GM19397 (cell line): ENCODE measurements around the gene LRCH3.
"Not testable (repeated sequence)": the region's sequence is repeated elsewhere in the genome, so short reads cannot be mapped to it uniquely, and the experiment has no call there.

ENCODE experiments used
- ATAC-seq: cut with Tn5 transposase; IDR thresholded peaks from one replicate; pipeline ENCODE4 v1.9.1; 2021; ENCODE audit warnings: mild to moderate bottlenecking, moderate library complexity; ENCODE audit not compliant: unreplicated experiment

The LRCH3 gene

DNA sequence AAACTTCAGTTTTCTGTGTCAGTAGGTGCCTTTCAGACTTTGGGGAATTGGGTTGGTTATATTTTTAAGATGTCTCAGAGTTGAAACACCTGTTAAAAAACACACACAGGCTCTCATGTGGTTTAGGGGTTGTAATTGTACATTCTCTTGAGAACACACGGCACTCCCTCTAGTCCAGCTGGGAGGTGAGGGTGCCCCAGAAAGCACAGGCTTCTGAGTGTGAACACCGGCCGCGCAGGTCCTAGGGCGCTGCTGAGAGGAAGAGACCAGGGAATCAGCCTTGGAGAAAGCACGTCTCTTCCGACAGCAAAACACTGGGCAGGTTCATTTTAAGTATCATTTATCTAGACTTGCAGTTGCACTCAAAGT, 90.9 kb downstream of the LRCH3 start:
- no peak for ATAC-seq

DNA sequence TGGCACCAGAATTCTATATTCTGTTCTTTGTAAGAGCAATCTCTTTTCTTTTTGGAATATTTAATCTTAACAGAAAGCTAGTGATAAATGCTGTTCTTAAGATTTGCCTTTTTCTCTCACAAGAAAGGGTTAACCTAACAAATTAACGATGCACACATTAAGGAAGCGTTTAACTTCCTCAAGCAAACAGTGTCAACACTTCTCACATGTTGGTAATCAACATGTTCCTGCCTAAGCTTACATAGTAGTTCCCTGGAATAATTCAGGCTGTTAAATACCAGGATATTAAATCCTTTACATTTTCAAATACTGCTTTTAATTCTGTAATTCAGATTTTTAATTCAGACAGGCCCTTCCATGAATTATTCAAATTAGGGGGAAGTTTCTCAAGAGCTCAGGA, 91.5 kb downstream of the LRCH3 start:
- no peak for ATAC-seq

DNA sequence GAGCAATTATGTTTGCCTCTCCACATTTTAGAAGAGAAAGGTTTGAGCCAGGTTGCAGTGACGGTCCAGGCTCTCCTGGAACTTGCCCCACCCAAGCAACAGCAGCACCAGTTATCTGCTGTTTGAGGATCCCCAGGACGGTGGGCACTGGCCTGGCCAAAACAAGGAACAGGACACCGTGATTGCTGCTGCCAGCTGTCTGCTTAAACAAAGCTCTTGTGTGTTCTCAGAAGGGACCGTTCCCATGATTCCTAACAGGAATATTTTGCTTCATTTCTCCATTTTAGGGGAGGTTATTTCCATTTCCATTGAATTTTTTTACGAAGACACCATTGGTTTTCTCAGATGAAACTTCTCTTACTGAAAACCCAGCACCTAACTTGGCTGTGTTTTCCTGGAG, 92.5 kb downstream of the LRCH3 start:
- no peak for ATAC-seq

DNA sequence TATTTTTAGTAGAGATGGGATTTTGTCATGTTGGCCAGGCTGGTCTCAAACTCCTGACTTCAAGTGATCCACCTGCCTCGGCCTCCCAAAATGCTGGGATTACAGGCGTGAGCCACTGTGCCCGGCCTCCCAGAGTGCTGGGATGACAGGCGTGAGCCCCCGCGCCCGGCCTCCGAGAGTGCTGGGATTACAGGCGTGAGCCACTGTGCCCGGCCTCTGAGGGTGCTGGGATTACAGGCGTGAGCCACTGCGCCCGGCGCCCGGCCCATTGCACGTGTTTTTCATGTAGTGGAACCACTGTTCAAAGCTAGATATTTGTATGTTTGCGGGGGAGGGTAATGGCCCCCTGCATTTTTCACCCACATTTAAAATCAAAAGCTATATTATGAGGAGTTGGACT, 93.3 kb downstream of the LRCH3 start:
- ATAC-seq = not testable (repeated sequence)

DNA sequence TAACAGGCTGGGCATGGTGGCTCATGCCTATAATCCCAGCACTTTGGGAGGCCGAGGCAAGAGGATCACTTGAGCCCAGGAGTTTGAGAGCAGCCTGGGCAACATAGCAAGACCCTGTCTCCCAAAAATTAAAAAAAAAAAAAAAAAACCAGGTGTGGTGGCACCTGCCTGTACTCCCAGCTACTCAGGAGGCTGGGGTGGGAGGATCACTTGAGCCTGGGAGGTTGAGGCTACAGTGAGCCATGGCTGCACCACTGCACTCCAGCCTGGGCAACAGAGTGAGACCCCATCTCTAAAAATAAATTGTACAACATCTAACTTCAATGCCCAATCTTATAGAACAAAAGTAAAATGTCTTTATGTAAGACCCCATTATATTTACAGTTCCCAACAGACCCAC, 95.0 kb downstream of the LRCH3 start:
- ATAC-seq = not testable (repeated sequence)

DNA sequence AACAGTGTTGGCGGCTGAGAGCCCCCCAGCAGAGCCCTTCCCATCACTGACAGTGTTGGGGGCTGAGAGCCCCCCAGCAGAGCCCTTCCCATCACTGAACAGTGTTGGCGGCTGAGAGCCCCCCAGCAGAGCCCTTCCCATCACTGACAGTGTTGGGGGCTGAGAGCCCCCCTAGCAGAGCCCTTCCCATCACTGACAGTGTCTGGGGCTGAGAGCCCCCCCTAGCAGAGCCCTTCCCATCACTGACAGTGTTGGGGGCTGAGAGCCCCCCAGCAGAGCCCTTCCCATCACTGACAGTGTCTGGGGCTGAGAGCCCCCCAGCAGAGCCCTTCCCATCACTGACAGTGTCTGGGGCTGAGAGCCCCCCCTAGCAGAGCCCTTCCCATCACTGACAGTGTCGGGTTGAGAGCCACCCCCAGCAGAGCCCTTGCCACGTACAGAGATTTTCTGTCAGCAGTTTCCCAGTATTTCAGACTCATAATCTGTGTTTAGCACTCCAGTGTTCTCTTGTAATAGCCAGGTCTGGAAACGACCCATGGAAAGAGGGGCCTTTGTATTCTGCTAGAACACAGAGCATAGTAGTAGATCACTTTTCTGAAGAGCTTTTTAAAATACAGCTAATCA, 96.5 kb downstream of the LRCH3 start:
- ATAC-seq = not testable (repeated sequence)

DNA sequence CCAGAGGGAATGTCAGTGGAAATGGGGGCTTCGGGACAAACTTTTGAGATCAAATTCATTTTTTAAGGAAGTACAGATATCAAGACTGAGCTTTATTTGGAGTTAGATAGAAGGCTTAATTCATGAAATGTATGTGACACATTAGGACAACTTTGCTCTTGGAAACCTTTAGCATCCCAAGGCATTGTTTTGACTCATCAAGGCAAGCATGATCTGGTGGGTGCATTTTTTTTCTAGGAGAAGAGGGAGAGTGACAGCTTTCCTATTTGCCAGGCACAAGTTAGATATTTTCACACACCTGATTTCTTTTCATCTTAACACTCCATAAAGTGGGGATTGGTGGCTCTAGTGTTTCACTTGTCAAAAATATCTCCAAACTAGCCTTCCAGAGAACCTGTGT, 97.5 kb downstream of the LRCH3 start:
- ATAC-seq = no peak

DNA sequence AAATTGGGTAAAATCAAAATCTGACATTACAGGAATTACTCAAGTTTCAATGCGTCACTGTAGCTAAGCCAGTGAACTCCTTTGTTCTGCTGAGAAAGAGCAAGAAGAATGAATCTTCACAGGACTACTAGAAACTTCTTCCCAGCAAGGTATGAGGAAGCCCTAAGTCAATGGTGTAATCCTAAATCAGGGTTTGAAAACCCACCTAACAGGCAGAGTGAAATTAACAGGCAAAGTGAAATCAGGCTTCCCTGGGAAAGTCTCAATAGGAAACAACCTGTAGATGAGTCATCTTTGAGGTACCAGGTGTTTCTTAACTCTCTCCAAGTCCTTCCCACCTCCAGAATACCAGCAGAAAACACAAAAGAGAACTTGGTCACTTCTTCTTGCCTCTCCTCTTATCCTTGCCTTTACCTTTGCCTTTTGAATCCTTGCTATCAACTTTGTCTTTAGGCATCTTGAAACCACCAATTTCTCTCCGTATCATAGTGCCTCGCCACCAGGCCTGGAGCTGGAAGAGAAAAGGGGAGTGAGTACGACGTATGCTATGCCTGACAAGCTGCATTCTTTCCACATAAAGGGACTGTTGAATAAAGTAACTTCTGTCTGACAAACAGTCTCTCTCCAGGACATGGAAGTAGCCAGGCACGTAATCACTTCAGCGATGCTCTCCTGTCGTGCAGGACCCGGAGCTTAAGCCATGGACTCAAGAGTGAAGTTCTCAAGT, 98.3 kb downstream of the LRCH3 start:
- no peak for ATAC-seq

DNA sequence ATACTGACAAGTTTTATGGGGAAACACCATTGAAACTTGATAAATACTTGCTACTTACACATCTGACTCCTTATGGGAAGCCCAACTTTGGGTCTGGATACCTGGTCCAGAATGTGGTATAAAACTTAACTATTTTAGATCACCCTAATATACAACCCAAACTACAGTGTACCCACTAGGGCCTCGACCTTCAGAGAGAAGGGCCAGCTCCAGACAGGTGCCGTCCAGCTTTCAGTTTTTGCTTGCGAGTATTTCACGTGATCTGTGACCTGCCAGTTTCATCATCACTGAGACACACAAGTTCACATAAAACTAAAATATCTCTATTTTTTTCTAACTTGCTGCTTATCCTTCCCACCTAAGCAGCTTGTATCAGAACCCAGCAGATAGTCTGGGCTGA, 99.6 kb downstream of the LRCH3 start:
- no peak for ATAC-seq

DNA sequence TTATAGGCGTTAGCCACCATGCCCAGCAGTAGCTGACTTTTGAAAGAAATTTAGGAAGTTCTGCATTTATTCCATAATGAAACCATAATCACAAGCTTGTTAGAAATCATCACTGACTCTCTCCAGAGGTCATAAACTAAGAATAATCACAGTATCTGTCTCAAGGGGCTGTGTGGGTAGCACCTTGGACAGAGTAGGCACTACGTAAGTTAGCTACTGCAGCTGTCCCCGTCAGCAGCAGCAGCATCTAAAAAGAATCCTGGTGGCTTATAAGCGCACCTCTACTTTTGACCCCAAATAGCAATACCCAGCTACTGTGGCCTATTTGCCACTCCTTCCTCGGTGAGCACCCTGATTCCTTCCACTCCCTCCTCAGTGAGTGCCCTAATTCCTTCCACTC, 101.1 kb downstream of the LRCH3 start:
- no peak for ATAC-seq

DNA sequence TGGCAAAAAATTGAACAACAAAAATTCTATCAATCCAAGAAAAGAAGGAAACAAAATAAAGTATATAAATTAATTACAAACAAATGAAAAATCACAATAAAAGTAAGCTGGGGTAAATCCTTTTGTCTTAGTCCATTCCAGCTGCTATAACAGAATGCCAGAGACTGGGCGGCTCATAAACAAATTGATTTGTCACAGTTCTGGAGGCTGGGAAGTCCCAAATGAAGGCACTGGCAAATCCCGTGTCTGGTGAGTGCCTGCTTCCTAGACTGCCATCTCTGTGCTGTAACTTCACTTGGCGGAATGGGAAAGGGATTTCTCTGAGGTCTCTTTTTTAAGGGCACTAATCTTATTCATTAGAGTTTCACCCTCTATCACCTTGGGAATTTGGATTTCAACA, 105.4 kb downstream of the LRCH3 start:
- ATAC-seq = no peak

DNA sequence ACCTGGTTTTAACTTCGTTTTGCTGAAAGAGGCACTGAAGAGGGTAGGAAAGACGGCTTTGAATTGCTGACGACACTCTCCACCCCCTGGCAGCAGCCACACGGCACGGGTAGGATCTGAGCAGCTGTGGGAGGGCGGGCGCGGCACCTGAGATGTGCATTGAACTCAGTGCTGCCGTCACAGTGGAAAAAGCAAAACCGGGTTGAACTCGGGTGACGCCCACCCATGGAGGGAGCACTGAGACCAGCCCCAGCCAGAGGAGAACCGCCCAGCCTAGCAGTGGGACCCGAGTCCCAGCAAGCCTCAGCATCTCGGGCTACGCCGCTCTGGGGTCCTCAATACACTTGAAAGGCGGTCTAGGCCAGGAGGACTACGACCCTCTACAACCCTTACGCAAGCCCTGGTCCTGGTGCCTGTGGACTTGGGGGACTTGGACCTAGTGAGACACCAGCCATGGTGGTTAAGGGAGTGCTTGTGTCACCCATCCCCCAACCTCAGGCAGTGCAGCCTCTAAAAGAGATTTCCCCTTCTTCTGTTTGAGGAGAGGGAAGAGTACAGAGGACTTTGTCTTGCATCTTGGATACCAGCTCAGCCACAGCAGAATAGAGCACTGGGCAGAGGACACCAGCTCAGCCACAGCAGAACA, 108.9 kb downstream of the LRCH3 start:
- ATAC-seq = no peak

DNA sequence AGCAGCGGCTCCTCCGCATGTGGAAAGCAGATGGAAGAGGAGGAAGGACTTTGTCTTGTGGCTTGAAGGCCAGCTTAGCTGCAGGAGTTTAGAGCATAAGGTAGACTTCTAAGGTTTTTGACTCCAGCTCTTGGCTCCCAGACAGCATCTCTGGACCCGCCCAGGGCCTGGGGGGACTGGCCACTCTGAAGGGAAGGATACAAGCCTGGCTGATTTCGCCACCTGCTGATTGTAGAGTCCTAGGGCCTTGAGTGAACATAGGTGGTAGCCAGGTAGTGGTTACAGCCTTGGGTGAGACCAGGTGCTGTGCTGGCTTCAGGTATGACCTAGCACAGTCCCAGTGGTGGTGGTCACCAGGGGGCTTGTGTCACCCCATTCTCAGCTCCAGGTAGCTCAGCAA, 110.6 kb downstream of the LRCH3 start:
- no peak for ATAC-seq

DNA sequence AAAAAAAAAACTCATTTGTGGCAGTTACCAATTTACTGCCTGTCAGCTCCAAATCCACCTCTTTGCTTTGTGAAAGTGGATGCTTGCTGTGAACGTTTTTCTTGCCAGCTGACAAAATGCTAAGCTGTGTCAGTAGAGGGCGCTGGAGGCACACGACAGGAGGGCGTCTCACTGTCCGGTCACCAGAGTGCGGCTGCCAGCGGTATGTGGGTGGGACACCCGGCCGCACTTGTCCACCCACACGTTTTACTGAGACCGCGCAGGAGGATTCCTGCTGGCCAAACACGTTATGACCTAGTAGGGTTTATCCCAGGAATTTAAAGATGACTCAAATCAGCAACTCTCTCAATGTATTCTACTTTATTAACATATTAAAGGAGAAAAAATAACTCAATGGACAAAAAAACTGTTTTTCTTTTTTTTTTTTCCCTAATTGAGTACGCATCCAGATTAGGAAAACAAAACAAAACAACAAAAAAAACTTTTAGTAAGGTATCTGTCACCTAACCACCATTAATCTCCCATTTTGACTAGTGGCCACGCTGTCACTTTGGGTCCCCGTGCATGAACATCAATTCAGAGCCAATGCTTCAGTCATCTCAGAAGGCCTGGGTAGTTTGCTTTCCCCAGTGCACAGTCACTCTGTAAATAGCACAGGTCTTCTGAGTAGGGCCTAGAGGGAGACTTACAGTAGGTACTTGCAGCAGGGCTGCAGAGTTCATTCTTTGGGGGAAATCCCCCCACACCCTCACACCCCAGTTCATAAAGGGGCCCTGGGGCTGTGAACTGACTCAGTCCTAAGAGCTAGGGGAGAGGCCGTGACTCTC, 115.2 kb downstream of the LRCH3 start:
- ATAC-seq = peak; percentile 74

DNA sequence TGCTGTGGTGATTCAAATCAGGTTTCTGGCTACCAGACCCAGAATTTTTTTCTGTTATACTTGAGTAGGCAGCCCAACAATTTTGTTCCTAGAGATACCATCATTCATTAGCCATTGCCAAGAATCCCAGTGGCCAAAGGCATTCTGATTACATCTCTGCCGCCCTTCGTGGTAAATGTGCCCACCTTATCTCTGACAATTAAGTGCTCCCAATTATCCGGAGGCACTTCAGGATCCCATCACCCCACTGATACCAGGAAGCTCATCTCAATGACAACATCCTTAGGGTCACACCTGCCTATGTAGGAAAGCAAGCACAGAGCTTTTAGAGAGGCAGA, 115.8 kb downstream of the LRCH3 start:
- ATAC-seq = no peak

DNA sequence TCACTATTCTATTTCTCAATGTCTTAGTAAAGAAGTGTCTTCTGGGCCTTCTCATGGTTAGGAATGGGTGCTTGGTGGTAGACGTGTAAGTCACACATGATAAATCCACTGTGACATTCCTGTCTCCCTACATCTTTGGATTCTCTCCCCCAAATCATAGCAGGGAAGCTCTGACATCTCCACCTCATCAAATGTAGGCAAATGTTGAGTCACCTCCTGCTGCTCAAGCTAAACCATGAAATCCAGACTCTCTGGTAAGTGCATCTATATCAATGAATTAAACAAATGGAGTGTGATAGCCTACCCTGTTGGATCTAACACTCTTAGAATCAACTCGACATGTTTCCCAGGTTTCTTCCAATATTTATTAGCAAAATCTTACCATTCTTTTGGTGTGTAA, 116.1 kb downstream of the LRCH3 start:
- ATAC-seq = no peak

DNA sequence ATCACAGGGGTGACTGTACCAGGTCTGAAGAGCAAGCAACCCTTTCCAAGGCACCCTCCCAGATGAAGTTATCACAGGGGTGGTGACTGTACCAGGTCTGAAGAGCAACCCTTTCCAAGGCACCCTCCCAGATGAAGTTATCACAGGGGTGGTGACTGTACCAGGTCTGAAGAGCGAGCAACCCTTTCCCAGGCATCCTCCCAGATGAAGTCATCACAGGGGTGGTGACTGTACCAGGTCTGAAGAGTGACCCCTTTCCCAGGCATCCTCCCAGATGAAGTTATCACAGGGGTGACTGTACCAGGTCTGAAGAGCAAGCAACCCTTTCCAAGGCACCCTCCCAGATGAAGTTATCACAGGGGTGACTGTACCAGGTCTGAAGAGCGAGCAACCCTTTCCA, 117.5 kb downstream of the LRCH3 start:
- ATAC-seq = not testable (repeated sequence)

DNA sequence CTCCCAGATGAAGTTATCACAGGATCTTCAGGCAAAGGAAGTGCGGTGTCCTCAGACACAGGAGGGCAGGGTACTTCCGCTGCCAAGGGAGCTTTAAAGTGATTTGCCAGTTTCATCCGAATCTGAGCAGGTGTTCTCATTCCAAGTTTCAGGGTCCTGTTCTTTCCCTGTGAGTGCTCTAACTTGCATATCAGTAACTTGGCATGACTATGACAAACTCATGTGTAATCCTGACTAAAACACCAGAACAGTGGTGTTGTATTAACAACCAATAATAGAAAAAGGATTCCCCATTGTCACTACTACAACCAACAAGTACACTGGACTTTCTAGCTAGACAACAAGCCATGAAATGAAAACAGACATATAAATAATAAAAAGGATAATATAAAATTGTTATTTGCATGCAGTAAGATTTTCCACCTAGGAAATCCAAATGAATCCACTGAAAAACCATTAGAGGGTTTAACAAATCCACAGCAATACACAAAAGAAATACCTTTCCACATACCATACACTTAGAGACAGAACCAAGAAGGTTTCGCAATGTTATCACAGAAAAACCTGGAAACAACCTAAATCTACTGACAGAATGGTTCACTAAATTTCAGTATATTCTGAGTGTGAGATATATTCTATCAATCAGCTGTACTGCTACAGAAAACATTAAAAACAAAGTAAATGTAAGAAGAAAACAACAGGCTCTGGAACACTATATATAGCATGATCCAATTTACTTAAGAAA, 118.1 kb downstream of the LRCH3 start:
- ATAC-seq = no peak

DNA sequence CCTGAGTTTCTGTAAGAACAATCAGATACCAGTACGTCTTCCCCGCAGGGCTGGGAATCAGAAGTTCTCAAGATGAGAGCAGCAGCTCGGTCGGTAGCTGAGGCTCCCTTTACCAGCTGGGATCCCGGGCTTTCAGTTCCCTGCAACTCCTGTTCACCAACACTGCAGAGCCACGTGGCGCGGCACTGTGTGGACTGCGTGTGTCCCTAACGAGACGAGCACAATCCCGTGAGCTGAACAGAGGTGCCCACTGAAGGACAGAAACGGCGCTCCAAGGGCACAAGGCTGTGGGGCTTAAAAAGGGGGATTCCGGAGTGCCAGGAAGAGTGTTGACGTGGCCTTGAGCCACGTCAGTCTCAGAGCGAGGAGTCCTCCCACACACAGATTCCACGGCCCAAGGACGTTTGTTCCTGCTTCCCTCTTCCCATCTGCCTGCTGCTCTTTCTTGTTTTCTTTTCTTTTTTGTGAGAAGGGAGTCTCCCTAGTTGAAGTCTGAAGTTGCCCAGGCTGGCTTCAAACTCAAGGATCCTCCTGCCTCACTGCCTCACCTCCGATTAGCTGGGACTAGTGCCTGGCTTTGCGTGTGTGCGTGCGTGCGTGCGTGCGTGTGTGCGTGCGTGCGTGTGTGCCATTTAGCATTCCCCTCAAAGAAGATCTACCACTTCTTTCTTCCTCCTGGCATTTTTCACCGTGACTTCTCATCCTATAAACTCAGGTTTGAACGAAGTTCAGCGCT, 121.9 kb downstream of the LRCH3 start:
- no peak for ATAC-seq

DNA sequence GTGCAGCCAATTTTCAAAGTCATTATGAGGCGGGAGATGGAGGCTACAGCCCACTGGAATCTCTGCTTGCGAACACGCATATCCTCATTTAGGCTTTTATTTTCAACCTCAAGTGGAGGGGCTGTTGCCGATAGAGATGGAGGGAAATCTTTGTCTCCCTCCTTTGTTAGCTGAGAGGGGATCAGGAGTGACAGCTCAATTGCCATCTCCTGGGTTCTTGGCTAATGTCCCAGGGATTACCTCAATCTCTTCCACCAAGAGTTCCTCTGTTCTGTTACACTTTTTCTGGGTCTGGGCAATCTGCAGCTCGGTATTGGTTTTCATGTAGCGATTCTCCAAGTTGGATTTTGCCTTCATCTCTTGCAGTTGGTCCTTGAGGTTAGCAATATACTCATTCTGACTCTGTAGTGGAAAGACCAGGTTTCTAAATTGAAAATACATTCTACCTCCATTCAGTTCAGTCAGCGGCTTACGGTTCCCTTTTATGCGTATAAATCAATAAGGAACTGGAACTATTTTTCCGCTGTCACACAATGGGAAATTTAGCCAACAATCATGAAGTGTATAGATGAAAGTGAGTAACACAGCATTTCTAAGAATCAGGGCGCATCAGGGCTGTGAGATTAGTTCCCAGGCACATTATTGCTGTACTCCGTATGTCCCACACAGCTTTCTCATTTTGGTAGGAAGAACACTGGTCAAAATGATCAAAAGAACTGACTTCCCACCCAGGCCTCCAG, 122.8 kb downstream of the LRCH3 start:
- ATAC-seq = no peak
